Measurements from ENCODE around the gene RTP3. TPM values are rescaled to one million over a fixed set of nuclear protein-coding genes. Genes with fewer than 3 reads are reported as not detected.
"Not testable (repeated sequence)": the region's sequence is repeated elsewhere in the genome, so short reads cannot be mapped to it uniquely, and the experiment has no call there.

Gene RTP3
- total and polyA plus RNA-seq, 2 of the 8 experiments (the other 6 are each of a cell fraction or from before 2014, with no cell fraction given): 0.08 TPM; not detected in 1

- H4K91ac ChIP-seq (replicated peaks; ENCODE audit: insufficient read length, low read length); H3K4me1 ChIP-seq (replicated peaks in 1 of 4; ENCODE audit: control insufficient read depth in 3 of 4, insufficient read depth in 4 of 4, low read length in 3 of 4); H2BK12ac ChIP-seq (ENCODE audit: low read depth, low read length); H3K9ac ChIP-seq (replicated peaks in 1 of 4; ENCODE audit: extremely low read depth in 1 of 4, low read depth in 3 of 4, low read length in 3 of 4); H3K79me2 ChIP-seq (ENCODE audit: control insufficient read depth in 1 of 2, insufficient read depth in 2 of 2, low read length in 2 of 2); H2BK15ac ChIP-seq (ENCODE audit: low read length); H3K27ac ChIP-seq (ENCODE audit: low read depth, low read length); H2BK120ac ChIP-seq (replicated peaks; ENCODE audit: low read depth, low read length); DNase-seq (ENCODE audit: low read depth in 1 of 2, low spot score in 2 of 2); H3K36me3 ChIP-seq (ENCODE audit: control insufficient read depth in 2 of 4, insufficient read depth in 4 of 4, low read length in 3 of 4); H3K56ac ChIP-seq (replicated peaks; ENCODE audit: insufficient read length, low read depth, low read length); H4K5ac ChIP-seq (ENCODE audit: insufficient read length, low read depth, low read length); H2AK5ac ChIP-seq (ENCODE audit: low read depth, low read length); H2AFZ ChIP-seq (ENCODE audit: low read length); H3K4me3 ChIP-seq (ENCODE audit: extremely low read depth in 1 of 4, insufficient read depth in 2 of 4, low read depth in 3 of 4, low read length in 4 of 4); H2BK20ac ChIP-seq (ENCODE audit: low read length); FAIRE-seq; H2BK5ac ChIP-seq (ENCODE audit: low read depth, low read length); H3K23me2 ChIP-seq (ENCODE audit: low read depth, low read length); H4K20me1 ChIP-seq (replicated peaks in 1 of 2; ENCODE audit: control insufficient read depth in 1 of 2, insufficient read depth in 2 of 2, low read length in 2 of 2); H3K79me1 ChIP-seq (ENCODE audit: low read depth, low read length); H3K4me2 ChIP-seq (ENCODE audit: insufficient read depth in 1 of 2, low read depth in 2 of 2, low read length in 2 of 2); H3K27me3 ChIP-seq (replicated peaks in 1 of 4; ENCODE audit: control insufficient read depth in 3 of 4, extremely low read depth in 1 of 4, insufficient read depth in 3 of 4, low read length in 3 of 4); H4K8ac ChIP-seq (ENCODE audit: extremely low read depth, insufficient read depth, low read length); H3K9me3 ChIP-seq (ENCODE audit: insufficient read depth in 2 of 2, low read depth in 1 of 2, low read length in 1 of 2); H3K14ac ChIP-seq (ENCODE audit: insufficient read length); H3K18ac ChIP-seq (ENCODE audit: extremely low read depth, low read length); H3K4ac ChIP-seq (replicated peaks; ENCODE audit: insufficient read length, low read depth, low read length); H3K23ac ChIP-seq (ENCODE audit: insufficient read length): not testable (repeated sequence)
- 93% methylated on average over 4 of the region's 4 CpGs; no CpG with 5 or more reads in 1 of the 2 experiments for WGBS, 2 experiments (ENCODE audit: extremely low coverage in 1 of 2, insufficient coverage in 1 of 2, insufficient read length in 1 of 2, insufficient replicate concordance in 2 of 2, low coverage in 1 of 2, low lambda C conversion rate in 2 of 2, missing lambda C conversion rate in 1 of 2)
- ChIA-PET POLR2A (ENCODE audit: partially characterized antibody) (interaction anchor here (1.0 to 1.6 kb wide), 3 partner anchors 13 to 52 kb away, joined by 3 to 4 read pairs (median 3); no protein-coding TSS in a partner anchor), CTCF (ENCODE audit: partially characterized antibody) (interaction anchor here (0.6 to 2.0 kb wide), 4 partner anchors 26 to 139 kb away, joined by 3 to 10 read pairs (median 4); no protein-coding TSS in a partner anchor)
Observed at GRCh38 chr3:46522201-46522600, 24.4 kb downstream of the RTP3 start.
